ENCODE data around the gene GALNT11. TPM values are rescaled to one million over a fixed set of nuclear protein-coding genes. Genes with fewer than 3 reads are reported as not detected.

GALNT11 gene
- polyA plus RNA-seq, 3 donors: 17.7 to 25.9 (median 20.6) TPM

GRCh38 chr7:152152267-152152666 is 126.8 kb downstream of the GALNT11 start:
- no peak for TF ChIP-seq CTCF (IDR thresholded peaks at IDR 0.05)
- H3K9me3 Mint-ChIP-seq: no peaks in the 10 kb centered on the region
- Histone ChIP-seq H3K4me2 (replicated peaks; ENCODE audit: extremely low read depth, low read length, poor library complexity, severe bottlenecking) (no peak overlapping the region), H3K9me3 (replicated peaks in 1 of 2; ENCODE audit: control insufficient read depth in 1 of 2, insufficient read depth in 1 of 2, low read length in 2 of 2) (no peaks in the 10 kb centered on the region), H3K4me3 (replicated peaks in 1 of 3; ENCODE audit: low read depth in 2 of 3, low read length in 3 of 3) (no peak overlapping the region), H2AFZ (ENCODE audit: insufficient read depth, low read depth, low read length, poor library complexity, severe bottlenecking) (no peak overlapping the region), H3K9ac (ENCODE audit: insufficient read depth, low read length, poor library complexity, severe bottlenecking) (no peak overlapping the region), H3K27me3 (ENCODE audit: control insufficient read depth in 2 of 2, insufficient read depth in 2 of 2, low read length in 2 of 2) (no peaks in the 10 kb centered on the region), H4K20me1 (ENCODE audit: insufficient read depth, low read length) (peaks cover 30% of the 10 kb centered on the region), H3K27ac (ENCODE audit: low read depth in 1 of 2, low read length in 2 of 2) (no peak overlapping the region), H3K36me3 (replicated peaks in 1 of 2; ENCODE audit: control insufficient read depth in 1 of 2, insufficient read depth in 2 of 2, low read length in 2 of 2) (peaks cover 99 to 100% of the 10 kb centered on the region in 2 donors), H3K79me2 (ENCODE audit: insufficient read depth, low read length) (no peaks in the 10 kb centered on the region), H3K4me1 (ENCODE audit: control insufficient read depth in 1 of 2, insufficient read depth in 2 of 2, low read length in 2 of 2) (no peaks in the 10 kb centered on the region)
- peaks cover 82 to 94% of the 10 kb centered on the region in 2 donors for H3K36me3 Mint-ChIP-seq
- intact Hi-C loops (cut with micrococcal nuclease): no loop called here
- DNase-seq: no peak
- peaks cover 0 to 2% (median 0%) of the 10 kb centered on the region in 3 donors for H3K27me3 Mint-ChIP-seq (ENCODE audit: low read depth in 3 of 3)
- no peak overlapping the region for H3K4me3 Mint-ChIP-seq
- 90% methylated on average over 3 of the region's 5 CpGs for WGBS (ENCODE audit: insufficient coverage)
- H3K27ac Mint-ChIP-seq: peak overlapping the region in 1 of 7 donors; percentile 16
- no peaks in the 10 kb centered on the region for H3K4me1 Mint-ChIP-seq

GRCh38 chr7:152158801-152159587 is 133.5 kb downstream of the GALNT11 start:
- WGBS (ENCODE audit: insufficient coverage): 0% methylated on average over 3 of the region's 11 CpGs
- H3K9me3 Mint-ChIP-seq: peaks cover 0 to 2% (median 0%) of the 10 kb centered on the region in 7 donors
- peaks cover 61 to 88% of the 10 kb centered on the region in 2 donors for H3K36me3 ChIP-seq (replicated peaks in 1 of 2; ENCODE audit: control insufficient read depth in 1 of 2, insufficient read depth in 2 of 2, low read length in 2 of 2)
- no peaks in the 10 kb centered on the region for H3K27me3 Mint-ChIP-seq (ENCODE audit: low read depth in 3 of 3)
- DNase-seq: peak; percentile 30 to 55 (median 51)
- peaks cover 56% of the 10 kb centered on the region for H4K20me1 ChIP-seq (ENCODE audit: insufficient read depth, low read length)
- no peak overlapping the region for H3K9ac ChIP-seq (ENCODE audit: insufficient read depth, low read length, poor library complexity, severe bottlenecking)
- H3K4me3 Mint-ChIP-seq: no peak overlapping the region
- no peak overlapping the region for H2AFZ ChIP-seq (ENCODE audit: insufficient read depth, low read depth, low read length, poor library complexity, severe bottlenecking)
- TF ChIP-seq CTCF (IDR thresholded peaks at IDR 0.05): no peak
- peak overlapping the region; percentile 52 for H3K4me2 ChIP-seq (replicated peaks; ENCODE audit: extremely low read depth, low read length, poor library complexity, severe bottlenecking)
- peak overlapping the region; percentile 4 to 92 (median 73) for H3K27ac Mint-ChIP-seq
- peaks cover 70 to 81% of the 10 kb centered on the region in 2 donors for H3K36me3 Mint-ChIP-seq
- H3K4me1 Mint-ChIP-seq: peaks cover 20% of the 10 kb centered on the region
- H3K79me2 ChIP-seq (ENCODE audit: insufficient read depth, low read length): peaks cover 4% of the 10 kb centered on the region
- H3K4me1 ChIP-seq (ENCODE audit: control insufficient read depth in 1 of 2, insufficient read depth in 2 of 2, low read length in 2 of 2): peaks cover 18 to 22% of the 10 kb centered on the region in 2 donors
- peak overlapping the region; percentile 23 to 55 for H3K27ac ChIP-seq (ENCODE audit: low read depth in 1 of 2, low read length in 2 of 2)
- no peak overlapping the region for H3K4me3 ChIP-seq (replicated peaks in 1 of 3; ENCODE audit: low read depth in 2 of 3, low read length in 3 of 3)
- H3K27me3 ChIP-seq (ENCODE audit: control insufficient read depth in 2 of 2, insufficient read depth in 2 of 2, low read length in 2 of 2): no peaks in the 10 kb centered on the region
- H3K9me3 ChIP-seq (replicated peaks in 1 of 2; ENCODE audit: control insufficient read depth in 1 of 2, insufficient read depth in 1 of 2, low read length in 2 of 2): no peaks in the 10 kb centered on the region
- intact Hi-C loops (cut with micrococcal nuclease): no loop called here

All from CD14-positive monocyte (primary cell).